NT2/D1 (cell line): Measurements from ENCODE around the gene CHORDC1.

ENCODE experiments used
- SUZ12 ChIP-seq: IDR thresholded peaks from 2 replicates; pipeline ENCODE4 v1.6.1; 2011; ENCODE audit not compliant: insufficient read length, insufficient read depth; ENCODE audit errors: extremely low read depth
- YY1 ChIP-seq: IDR thresholded peaks from 2 replicates; pipeline ENCODE4 v1.6.1; 2011; ENCODE audit not compliant: insufficient read length, insufficient read depth

DNA sequence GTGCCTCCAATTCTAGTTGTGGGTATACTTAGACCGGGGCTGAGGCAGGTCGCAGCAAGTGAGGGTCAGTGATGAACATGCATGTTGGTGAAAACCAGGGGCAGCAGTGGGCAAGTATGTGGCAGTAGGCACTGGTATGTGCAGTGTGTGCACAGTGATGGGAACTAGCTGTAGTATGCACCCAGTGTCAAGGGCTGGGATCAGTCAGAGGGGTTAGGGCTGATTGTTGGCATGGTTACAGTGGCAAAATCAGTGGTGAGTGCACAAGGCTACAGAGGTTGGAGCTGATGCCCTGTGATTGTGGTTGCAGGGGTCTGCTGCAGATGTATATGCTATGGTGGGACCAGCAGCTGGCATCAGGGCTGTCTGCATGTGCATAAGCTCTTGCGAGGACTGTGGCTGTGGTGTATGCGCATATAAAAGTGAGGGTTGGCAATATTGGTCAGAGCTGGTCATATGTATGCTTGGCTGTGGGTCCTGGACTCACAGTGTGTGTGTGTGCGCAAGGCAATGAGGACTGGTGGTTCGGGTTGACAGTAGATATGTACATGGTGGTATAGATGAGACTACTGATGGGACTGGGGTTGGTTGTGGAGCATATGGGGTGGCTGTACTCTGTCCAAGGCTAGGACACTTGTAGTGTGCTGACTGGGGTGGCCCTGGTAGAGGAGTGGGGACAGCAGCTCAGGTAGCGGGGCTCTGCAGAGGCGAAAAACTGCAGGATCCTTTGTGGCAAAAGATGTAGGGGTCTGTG, 33.7 kb upstream of the CHORDC1 start:
- TF ChIP-seq YY1 (no peak), SUZ12 (no peak)
